Fibroblast of lung (primary cell): Measurements from ENCODE around the gene LYRM2. TPM values are rescaled to one million over a fixed set of nuclear protein-coding genes. Genes with fewer than 3 reads are reported as not detected.

Experiments used
- DNase-seq, 2 donors: peaks; one replicate each; pipeline versions ENCODE4 v3.0.0 to v3.0.0-alpha.2; 2010; ENCODE audit warnings: low read depth in 2 of 2
- H2AFZ ChIP-seq: 2 replicates; pipeline ENCODE4 v1.5.1; 2012; ENCODE audit warnings: low read length, control low read depth, inconsistent platforms
- H3K27ac ChIP-seq: 2 replicates; pipeline ENCODE4 v1.5.1; 2011; ENCODE audit warnings: low read length, control low read depth; ENCODE audit not compliant: insufficient read depth
- H3K27me3 ChIP-seq: 2 replicates; pipeline ENCODE4 v1.5.1; 2011; ENCODE audit warnings: mild to moderate bottlenecking, low read length; ENCODE audit not compliant: control insufficient read depth, insufficient read depth
- H3K36me3 ChIP-seq: 2 replicates; pipeline ENCODE4 v1.5.1; 2011; ENCODE audit warnings: low read length; ENCODE audit not compliant: control insufficient read depth, insufficient read depth
- H3K4me1 ChIP-seq: 2 replicates; pipeline ENCODE4 v1.5.1; 2011; ENCODE audit warnings: low read length; ENCODE audit not compliant: control insufficient read depth, insufficient read depth; ENCODE audit errors: extremely low read depth
- H3K4me2 ChIP-seq: 2 replicates; pipeline ENCODE4 v1.5.1; 2011; ENCODE audit warnings: low read length, control low read depth; ENCODE audit not compliant: insufficient read depth; ENCODE audit errors: extremely low read depth
- H3K4me3 ChIP-seq, 4 experiments: fragments of 200-600 bp in 1 of 4; sonication (generic) in 1 of 4; replicated peaks in 1 of 4; 2 replicates each; pipeline ENCODE4 v1.5.1; 2011 to 2016; ENCODE audit warnings: low read length in 4 of 4, low read depth in 3 of 4, mild to moderate bottlenecking in 3 of 4, control low read depth in 2 of 4, inconsistent platforms in 1 of 4, mixed read lengths in 1 of 4; ENCODE audit not compliant: insufficient read depth in 1 of 4; ENCODE audit errors: control extremely low read depth in 1 of 4
- H3K79me2 ChIP-seq: 2 replicates; pipeline ENCODE4 v1.5.1; 2012; ENCODE audit warnings: mild to moderate bottlenecking, low read length, inconsistent platforms; ENCODE audit not compliant: control insufficient read depth, insufficient read depth
- H3K9ac ChIP-seq: 2 replicates; pipeline ENCODE4 v1.5.1; 2011; ENCODE audit warnings: mild to moderate bottlenecking, low read length, control low read depth; ENCODE audit not compliant: insufficient read depth
- H3K9me3 ChIP-seq: 2 replicates; pipeline ENCODE4 v1.5.1; 2012; ENCODE audit warnings: low read depth, low read length; ENCODE audit not compliant: control insufficient read depth, insufficient read depth
- H4K20me1 ChIP-seq: 2 replicates; pipeline ENCODE4 v1.5.1; 2011; ENCODE audit warnings: low read length; ENCODE audit not compliant: control insufficient read depth, insufficient read depth; ENCODE audit errors: extremely low read depth
- CTCF ChIP-seq, 2 donors: IDR thresholded peaks in 1 of 2; conservative IDR thresholded peaks in 1 of 2; 1 replicate in 1 of 2; 2 replicates in 1 of 2; pipeline ENCODE4 v1.5.1; 2011 to 2012; ENCODE audit warnings: low read length in 2 of 2, control low read depth in 1 of 2, inconsistent platforms in 1 of 2, low read depth in 1 of 2, mild to moderate bottlenecking in 1 of 2
- EZH2 ChIP-seq: IDR thresholded peaks from 2 replicates; pipeline ENCODE4 v1.5.1; 2012; ENCODE audit warnings: low read length, control low read depth, mild to moderate bottlenecking; ENCODE audit errors: missing control alignments
- polyA plus RNA-seq, 2 donors: library from polyadenylated mRNA; depleted of rRNA in 1 of 2; stranded (reverse) in 1 of 2; unstranded in 1 of 2; fragments of >200 nt; gene quantifications; 2 replicates each; pipeline ENCODE4 v1.2.1, GENCODE V29; 2011 to 2012; ENCODE audit warnings: missing spikeins in 1 of 2
- total RNA-seq: library from RNA; depleted of rRNA; stranded (reverse); fragments of >200 nt; gene quantifications from 2 replicates; pipeline ENCODE4 v1.2.1, GENCODE V29; 2014

Gene LYRM2
- total and polyA plus RNA-seq, 2 donors (not counting 1 experiment from before 2014, with no cell fraction given): 27.4 to 66.1 TPM

- H3K36me3 ChIP-seq: no peaks in the 10 kb centered on the region
- no peaks in the 10 kb centered on the region for H4K20me1 ChIP-seq
- H3K27me3 ChIP-seq: no peaks in the 10 kb centered on the region
- TF ChIP-seq CTCF (conservative IDR thresholded peaks at IDR 0.05 in 1 of 2, IDR thresholded peaks at IDR 0.05 in 1 of 2; ENCODE audit: low read depth in 1 of 2, low read length in 2 of 2) (no peak), EZH2 (no peak)
- no peak overlapping the region for H3K4me2 ChIP-seq
- H3K4me1 ChIP-seq: no peaks in the 10 kb centered on the region
- H2AFZ ChIP-seq: no peak overlapping the region
- no peaks in the 10 kb centered on the region for H3K9me3 ChIP-seq
- H3K27ac ChIP-seq: no peak overlapping the region
- no peak for DNase-seq
- H3K9ac ChIP-seq: no peak overlapping the region
- H3K4me3 ChIP-seq: no peak overlapping the region
- no peaks in the 10 kb centered on the region for H3K79me2 ChIP-seq
Observed at GRCh38 chr6:89612121-89612520, 26.4 kb downstream of the LYRM2 start.

DNA sequence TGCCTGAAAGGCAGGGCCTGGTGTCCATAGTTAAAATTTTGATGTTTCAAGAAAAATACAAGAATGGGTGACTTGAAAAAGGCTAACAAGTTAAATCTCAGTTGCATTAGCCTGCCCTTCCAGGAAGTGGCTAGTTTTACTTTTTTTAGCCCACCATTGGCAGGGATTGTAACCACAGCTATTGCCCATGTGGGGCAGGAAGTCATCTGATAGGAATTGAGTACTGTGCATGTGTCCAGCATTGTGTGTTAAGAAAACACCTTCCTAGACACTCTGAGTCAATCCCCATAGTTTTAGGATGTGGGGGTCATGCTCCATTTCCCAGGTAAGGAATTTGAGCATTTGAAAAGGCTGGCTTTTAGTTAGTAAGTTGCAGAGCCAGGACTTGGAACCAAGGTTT lies 26.9 kb downstream of the LYRM2 start:
- no peak overlapping the region for H3K27ac ChIP-seq
- peak in 1 of 2 donors; percentile 60 for DNase-seq
- H3K9ac ChIP-seq: no peak overlapping the region
- no peaks in the 10 kb centered on the region for H3K27me3 ChIP-seq
- no peaks in the 10 kb centered on the region for H4K20me1 ChIP-seq
- no peaks in the 10 kb centered on the region for H3K4me1 ChIP-seq
- H3K36me3 ChIP-seq: no peaks in the 10 kb centered on the region
- H3K4me2 ChIP-seq: no peak overlapping the region
- TF ChIP-seq CTCF (conservative IDR thresholded peaks at IDR 0.05 in 1 of 2, IDR thresholded peaks at IDR 0.05 in 1 of 2; ENCODE audit: low read depth in 1 of 2, low read length in 2 of 2) (no peak), EZH2 (no peak)
- no peak overlapping the region for H2AFZ ChIP-seq
- H3K79me2 ChIP-seq: no peaks in the 10 kb centered on the region
- no peaks in the 10 kb centered on the region for H3K9me3 ChIP-seq
- no peak overlapping the region for H3K4me3 ChIP-seq

DNA sequence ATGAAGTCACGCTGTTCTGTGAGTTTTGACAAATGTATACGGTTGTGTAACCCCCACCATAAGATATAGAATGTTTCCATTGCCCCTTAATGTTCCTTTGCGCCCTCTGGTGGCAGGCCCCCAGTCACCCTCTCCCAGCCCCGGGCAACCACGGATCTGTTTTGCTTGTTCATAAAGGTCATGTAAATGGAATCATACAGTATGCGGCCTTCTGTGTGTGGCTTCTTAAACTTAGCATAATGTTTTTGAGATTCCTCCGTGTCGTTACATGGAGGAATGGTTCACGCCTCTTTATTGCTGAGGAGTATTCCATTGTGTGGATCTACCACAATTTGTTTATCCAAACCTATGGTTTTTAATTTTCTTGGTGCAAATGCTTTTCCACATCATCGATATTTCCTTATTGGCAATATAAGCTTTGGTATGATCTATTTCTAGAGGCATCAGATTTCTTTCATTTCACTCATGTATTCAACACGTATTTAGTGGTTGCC lies 28.4 kb downstream of the LYRM2 start:
- Histone ChIP-seq H3K9ac (no peak overlapping the region), H3K27ac (no peak overlapping the region), H3K4me1 (no peaks in the 10 kb centered on the region), H3K36me3 (no peaks in the 10 kb centered on the region), H3K4me3 (no peak overlapping the region), H4K20me1 (no peaks in the 10 kb centered on the region), H3K9me3 (no peaks in the 10 kb centered on the region), H3K27me3 (no peaks in the 10 kb centered on the region), H2AFZ (no peak overlapping the region), H3K4me2 (no peak overlapping the region), H3K79me2 (no peaks in the 10 kb centered on the region)
- DNase-seq: peak; percentile 9 to 37
- TF ChIP-seq CTCF (conservative IDR thresholded peaks at IDR 0.05 in 1 of 2, IDR thresholded peaks at IDR 0.05 in 1 of 2; ENCODE audit: low read depth in 1 of 2, low read length in 2 of 2): peak; percentile 72 to 79
- no peak for TF ChIP-seq EZH2
